GM12872 (cell line): Measurements from ENCODE around the gene VCY.
"Not testable (repeated sequence)": the region's sequence is repeated elsewhere in the genome, so short reads cannot be mapped to it uniquely, and the experiment has no call there.

Experiments used
- CTCF ChIP-seq: IDR thresholded peaks from 3 replicates; pipeline ENCODE4 v1.5.1; 2011; ENCODE audit warnings: low read depth, mild to moderate bottlenecking, low read length, moderate library complexity; ENCODE audit not compliant: insufficient read depth

Gene VCY

GRCh38 chrY:13986373-13986772, at the start of gene VCY:
VCY (minus strand) TSS chrY:13986473; CDS start chrY:13986440, 33 bp downstream.
- not testable (repeated sequence) for TF ChIP-seq CTCF
